ENCODE results near the gene NAT9.

The NAT9 gene

DNA sequence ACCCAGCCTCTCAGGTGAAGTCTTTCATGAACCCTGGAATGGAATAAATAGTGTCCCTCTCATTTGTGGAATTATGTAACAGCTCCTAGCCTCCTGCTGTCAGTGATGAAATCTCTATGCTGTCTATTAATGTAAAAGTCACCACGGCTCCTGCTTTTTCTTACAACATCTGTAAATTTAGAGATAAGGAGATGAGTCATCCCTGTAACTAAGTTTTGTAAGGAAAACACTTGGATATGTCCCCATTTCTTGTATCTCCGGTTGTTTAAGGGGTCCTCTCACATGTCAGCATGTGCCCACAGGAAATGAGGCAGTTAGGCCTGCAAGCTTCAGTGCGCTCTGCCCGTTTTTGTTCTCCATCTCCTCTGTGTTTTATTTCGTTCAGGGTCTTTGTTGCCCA is 2.8 kb upstream of the NAT9 start:
- no peak for DNase-seq

- no peak for DNase-seq
Measured at GRCh38 chr17:74777901-74778515, 1.9 kb upstream of the NAT9 start.

DNA sequence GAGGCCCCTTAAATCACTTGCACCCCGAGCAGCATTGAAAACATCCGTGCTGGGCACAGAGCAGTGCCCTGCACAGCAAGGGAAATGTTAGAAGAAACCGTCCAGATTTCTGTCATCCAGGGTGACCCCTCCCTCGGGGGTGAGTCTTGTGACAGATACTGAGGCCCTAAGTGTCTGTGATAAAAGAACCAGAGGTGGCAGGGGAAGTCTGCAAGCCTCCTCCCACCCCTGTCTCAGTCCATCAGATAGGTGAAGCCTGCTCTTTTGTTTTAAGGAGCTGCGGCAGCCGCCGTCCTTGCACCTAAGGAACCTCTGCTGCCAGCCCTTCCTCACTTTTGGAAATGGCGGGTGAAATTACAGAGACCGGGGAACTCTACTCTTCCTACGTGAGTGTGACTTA is 845 bp upstream of the NAT9 start:
- DNase-seq = no peak

- no peak for DNase-seq
Measured at GRCh38 chr17:74775409-74776043, 619 bp downstream of the NAT9 start.

GRCh38 chr17:74773871-74774286 is 2.3 kb downstream of the NAT9 start:
- DNase-seq = no peak

- no peak for DNase-seq
Measured at GRCh38 chr17:74773414-74773813, 2.7 kb downstream of the NAT9 start.

GRCh38 chr17:74772053-74772452 is 4.1 kb downstream of the NAT9 start:
- DNase-seq = no peak

- DNase-seq = no peak
Measured at GRCh38 chr17:74771319-74771914, 4.7 kb downstream of the NAT9 start.

GRCh38 chr17:74770498-74771318 is 5.4 kb downstream of the NAT9 start:
- DNase-seq = peak; percentile 78 to 81

DNA sequence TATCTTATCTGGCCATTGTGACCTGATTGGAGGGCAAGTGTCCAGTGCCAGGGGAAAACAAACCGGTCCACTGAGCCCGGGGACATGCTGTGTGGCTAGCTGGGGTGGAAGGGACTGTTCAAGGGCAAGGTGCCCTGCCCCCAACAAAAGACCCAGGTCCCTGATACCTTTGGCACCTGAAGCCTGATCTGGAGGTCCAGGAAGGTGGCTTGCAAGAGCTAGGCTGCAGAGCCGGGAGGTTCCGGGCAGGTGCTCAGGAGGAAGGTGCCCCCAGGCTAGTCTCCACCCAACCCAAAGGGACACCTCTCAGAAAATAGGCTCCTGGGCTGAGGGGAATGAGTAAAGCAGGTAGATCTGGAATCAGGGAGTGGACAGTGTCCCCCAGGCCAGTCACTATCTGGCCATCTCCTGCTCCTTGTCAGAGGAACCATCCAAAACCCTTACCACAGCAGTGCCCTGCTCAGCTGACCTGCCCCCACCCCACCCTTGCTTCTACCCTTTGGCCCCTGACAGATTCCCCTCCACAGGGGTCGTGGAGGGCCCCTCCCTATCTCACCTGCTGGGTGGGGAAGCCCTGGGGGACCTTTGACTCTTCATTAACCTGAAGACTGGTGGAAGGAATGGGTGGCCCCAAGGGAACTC is 6.2 kb downstream of the NAT9 start:
- DNase-seq = no peak

- DNase-seq = no peak
Measured at GRCh38 chr17:74769266-74769855, 6.8 kb downstream of the NAT9 start.

GRCh38 chr17:74768763-74769114 is 7.4 kb downstream of the NAT9 start:
- no peak for DNase-seq

DNA sequence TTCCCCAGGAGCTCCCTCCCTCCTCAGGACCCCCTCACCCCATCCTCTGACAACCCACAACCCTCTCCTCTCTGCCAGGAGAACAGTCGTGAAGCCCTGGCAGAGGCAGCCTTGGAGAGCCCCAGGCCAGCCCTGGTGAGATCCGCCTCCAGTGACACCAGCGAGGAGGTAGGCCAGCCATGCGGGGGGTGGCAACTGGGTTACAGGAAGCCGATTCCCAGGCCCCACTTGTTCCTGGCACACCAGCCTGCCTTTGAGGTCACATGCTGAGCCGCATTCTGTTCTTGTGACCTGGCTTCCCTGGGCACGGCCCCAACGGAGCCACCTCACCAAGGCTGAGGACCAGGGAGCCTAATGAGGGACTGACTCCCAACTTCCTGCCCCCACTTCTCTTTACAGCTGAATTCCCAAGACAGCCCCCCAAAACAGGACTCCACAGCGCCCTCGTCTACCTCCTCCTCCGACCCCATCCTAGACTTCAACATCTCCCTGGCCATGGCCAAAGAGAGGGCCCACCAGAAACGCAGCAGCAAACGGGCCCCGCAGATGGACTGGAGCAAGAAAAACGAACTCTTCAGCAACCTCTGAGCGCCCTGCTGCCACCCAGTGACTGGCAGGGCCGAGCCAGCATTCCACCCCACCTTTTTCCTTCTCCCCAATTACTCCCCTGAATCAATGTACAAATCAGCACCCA is 7.9 kb downstream of the NAT9 start:
- no peak for DNase-seq

DNA sequence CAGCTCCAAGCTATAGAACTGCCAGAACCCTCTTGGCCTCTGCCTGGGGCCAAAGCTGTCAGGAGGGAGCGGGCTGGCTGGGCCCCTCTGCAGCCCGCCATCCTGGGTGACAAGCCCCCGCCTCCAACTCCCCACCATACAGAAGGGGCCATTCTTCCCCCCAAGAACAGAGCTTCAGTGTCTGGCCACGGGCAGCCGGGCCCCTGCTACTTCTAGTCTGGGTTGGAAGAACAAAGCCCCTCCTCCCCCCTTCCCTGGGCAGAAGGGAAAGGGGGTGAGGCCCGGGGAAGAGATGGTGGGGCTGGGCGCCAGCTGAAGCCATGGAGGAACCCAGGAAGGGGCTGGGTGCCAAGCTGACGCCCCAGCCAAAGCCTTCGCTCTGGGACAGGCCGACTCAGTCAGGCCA is 9.0 kb downstream of the NAT9 start:
- DNase-seq = no peak

- DNase-seq = no peak
Measured at GRCh38 chr17:74766413-74766812, 9.7 kb downstream of the NAT9 start.

DNA sequence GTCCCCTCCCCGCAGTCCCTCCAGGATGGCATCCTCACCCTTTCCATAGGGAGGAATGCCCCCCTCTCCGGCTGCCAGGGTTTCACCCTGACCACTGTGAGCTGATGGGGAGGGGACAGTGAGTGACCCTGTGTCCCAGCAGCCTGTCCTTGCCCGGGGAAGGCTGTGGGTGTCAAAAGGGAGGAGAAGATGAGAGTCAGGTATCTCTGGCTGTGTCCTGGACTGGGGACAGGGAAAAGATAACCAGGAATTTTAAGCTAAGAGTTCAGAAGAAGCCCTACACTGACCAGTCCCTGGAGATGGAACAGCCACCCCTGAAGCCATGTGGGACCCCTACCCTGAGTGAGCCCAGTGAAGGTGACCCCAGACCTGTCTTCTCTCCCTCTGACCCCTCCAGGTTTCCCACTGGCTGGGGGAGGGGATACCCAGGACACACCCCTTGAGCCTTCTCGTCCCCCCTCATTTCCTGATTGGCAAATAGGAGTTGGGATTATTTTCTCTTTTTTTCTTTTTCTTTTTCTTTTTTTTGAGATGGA is 11.3 kb downstream of the NAT9 start:
- DNase-seq = no peak

- DNase-seq = no peak
Measured at GRCh38 chr17:74763565-74764387, 12.4 kb downstream of the NAT9 start.

GRCh38 chr17:74761931-74762330 is 14.2 kb downstream of the NAT9 start:
- no peak for DNase-seq

DNA sequence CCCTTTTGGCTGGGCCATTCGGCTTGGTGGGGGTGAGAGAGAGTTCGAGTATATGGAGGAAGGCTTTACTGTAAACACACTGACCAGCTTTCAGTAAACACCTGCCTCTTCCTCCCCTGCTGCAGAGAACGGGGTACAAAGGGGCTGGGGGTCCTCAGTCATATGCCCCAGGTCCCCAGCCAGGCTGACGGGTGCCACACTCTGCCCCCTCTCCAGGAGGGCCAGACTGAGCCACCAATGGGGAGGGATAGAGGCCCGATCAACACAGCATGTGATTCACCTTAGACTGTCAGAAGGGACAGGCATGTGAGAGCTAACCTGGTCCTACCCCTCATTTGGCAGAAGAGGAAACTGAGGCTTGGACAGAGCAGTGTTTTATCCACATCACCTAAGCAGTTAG is 14.7 kb downstream of the NAT9 start:
- DNase-seq = no peak

DNA sequence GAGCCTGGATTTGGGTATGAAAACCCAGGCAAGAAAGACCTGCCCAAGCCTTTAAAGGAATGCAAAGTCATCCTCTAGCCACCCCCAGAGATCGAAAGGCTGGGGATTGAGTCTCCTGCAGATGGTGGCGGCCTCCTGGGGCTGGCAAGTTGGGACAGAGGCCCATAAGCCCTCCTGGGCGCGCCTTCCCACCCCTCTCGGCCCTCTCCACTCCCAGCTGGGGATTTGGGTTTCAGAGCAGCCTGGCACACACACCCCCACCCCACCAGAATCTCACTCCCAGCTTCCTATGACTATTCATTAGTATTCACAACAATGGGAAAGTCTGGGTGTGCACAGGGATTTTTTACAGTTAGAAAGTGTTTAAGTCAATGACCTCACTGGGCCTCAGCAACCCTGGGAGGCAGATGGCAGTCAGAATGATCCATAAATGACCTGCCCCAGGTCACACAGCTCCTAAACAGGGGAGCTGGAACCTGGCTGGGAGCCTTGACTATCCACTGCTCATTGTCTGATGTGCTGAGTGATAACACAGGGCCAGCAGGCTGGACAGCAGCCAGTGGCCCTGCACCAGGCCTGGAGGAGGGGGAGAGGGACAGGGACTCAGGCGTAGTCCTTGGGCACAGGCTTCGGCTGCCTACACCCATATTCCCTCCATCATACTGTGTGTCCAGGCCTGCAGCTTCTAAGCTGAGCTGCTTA is 15.6 kb downstream of the NAT9 start:
- DNase-seq = no peak

Measured in CD4-positive, alpha-beta T cell treated with Interleukin-1 beta for 1 hour (primary cell).